ENCODE data around the gene EPB41. TPM values are rescaled to one million over a fixed set of nuclear protein-coding genes. Genes with fewer than 3 reads are reported as not detected.

The EPB41 gene
- polyA plus RNA-seq, 2 donors, result 10.2 to 12.0 TPM

- no peaks in the 10 kb centered on the region for H3K4me1 ChIP-seq (ENCODE audit: control insufficient read depth in 2 of 2, insufficient read depth in 2 of 2, low read length in 1 of 2)
- WGBS, 2 donors, result 87 to 89% methylated on average over 4 of the region's 4 CpGs
- H3K36me3 ChIP-seq (ENCODE audit: control insufficient read depth in 2 of 2, insufficient read depth in 2 of 2, low read length in 1 of 2), result peaks cover 6 to 19% of the 10 kb centered on the region in 2 donors
These were observed 250.2 kb downstream of the EPB41 start for GRCh38 chr1:29164588-29164987.

GRCh38 chr1:29166291-29166878, 252.0 kb downstream of the EPB41 start:
- Histone ChIP-seq H3K9me3 (ENCODE audit: control insufficient read depth in 2 of 2, insufficient read depth in 1 of 2, low read depth in 1 of 2, low read length in 1 of 2) (no peaks in the 10 kb centered on the region), H3K27me3 (ENCODE audit: control insufficient read depth in 1 of 2, insufficient read depth in 2 of 2, low read length in 2 of 2) (no peaks in the 10 kb centered on the region), H3K36me3 (ENCODE audit: control insufficient read depth in 2 of 2, insufficient read depth in 2 of 2, low read length in 1 of 2) (peaks cover 6 to 15% of the 10 kb centered on the region in 2 donors), H3K4me1 (ENCODE audit: control insufficient read depth in 2 of 2, insufficient read depth in 2 of 2, low read length in 1 of 2) (no peaks in the 10 kb centered on the region), H3K4me3 (ENCODE audit: low read depth in 1 of 2, low read length in 2 of 2) (no peak overlapping the region), H3K27ac (ENCODE audit: low read depth in 2 of 2, low read length in 1 of 2) (no peak overlapping the region)
- 66 to 77% methylated on average over 9 of the region's 9 CpGs for WGBS, 2 donors

More at GRCh38 chr1:29164588-29164987, 250.2 kb downstream of the EPB41 start:
- Histone ChIP-seq H3K27ac (ENCODE audit: low read depth in 2 of 2, low read length in 1 of 2) (no peak overlapping the region), H3K4me3 (ENCODE audit: low read depth in 1 of 2, low read length in 2 of 2) (no peak overlapping the region), H3K27me3 (ENCODE audit: control insufficient read depth in 1 of 2, insufficient read depth in 2 of 2, low read length in 2 of 2) (no peaks in the 10 kb centered on the region), H3K9me3 (ENCODE audit: control insufficient read depth in 2 of 2, insufficient read depth in 1 of 2, low read depth in 1 of 2, low read length in 1 of 2) (no peaks in the 10 kb centered on the region)

- WGBS, 2 donors, result 97 to 99% methylated on average over 9 of the region's 9 CpGs
- Histone ChIP-seq H3K4me1 (ENCODE audit: control insufficient read depth in 2 of 2, insufficient read depth in 2 of 2, low read length in 1 of 2) (peaks cover 2% of the 10 kb centered on the region in 2 donors), H3K36me3 (ENCODE audit: control insufficient read depth in 2 of 2, insufficient read depth in 2 of 2, low read length in 1 of 2) (peaks cover 6 to 14% of the 10 kb centered on the region in 2 donors)
These were observed 253.5 kb downstream of the EPB41 start for GRCh38 chr1:29167904-29168303.

More at GRCh38 chr1:29167904-29168303, 253.5 kb downstream of the EPB41 start:
- no peaks in the 10 kb centered on the region for H3K9me3 ChIP-seq (ENCODE audit: control insufficient read depth in 2 of 2, insufficient read depth in 1 of 2, low read depth in 1 of 2, low read length in 1 of 2)
- no peaks in the 10 kb centered on the region for H3K27me3 ChIP-seq (ENCODE audit: control insufficient read depth in 1 of 2, insufficient read depth in 2 of 2, low read length in 2 of 2)
- H3K27ac ChIP-seq (ENCODE audit: low read depth in 2 of 2, low read length in 1 of 2), result no peak overlapping the region
- no peak overlapping the region for H3K4me3 ChIP-seq (ENCODE audit: low read depth in 1 of 2, low read length in 2 of 2)

Other genes starting within 250 kb of the EPB41 start
- 1 to 10 TPM; 3.2 to 5.0 TPM for gene GMEB1, start 245.8 kb upstream of the EPB41 start, polyA plus RNA-seq
- gene YTHDF2, start 177.6 kb upstream of the EPB41 start, polyA plus RNA-seq, result 10 to 100 TPM; 35.2 to 36.3 TPM
- gene OPRD1, start 102.4 kb upstream of the EPB41 start, polyA plus RNA-seq, result not detected
- 1 to 10 TPM; 2.1 to 3.9 TPM for gene TMEM200B, start 209.3 kb downstream of the EPB41 start, polyA plus RNA-seq

All from esophagus (tissue), 2 donors.